CD4-positive, CD25-positive, alpha-beta regulatory T cell (primary cell): ENCODE results near the gene INSIG2. TPM values are rescaled to one million over a fixed set of nuclear protein-coding genes. Genes with fewer than 3 reads are reported as not detected.

Source experiments
- polyA plus RNA-seq, 4 donors: library from polyadenylated mRNA; unstranded; fragments of 300-500 nt; fragmentation: Illumina TruSeq; gene quantifications; one replicate each; pipeline ENCODE4 v1.2.3, GENCODE V29; 2021
- total RNA-seq: library from RNA; stranded (reverse); gene quantifications from one replicate; pipeline ENCODE4 v1.2.3, GENCODE V29; 2022

INSIG2 gene
- total and polyA plus RNA-seq, 5 donors from 2014 or later, result 11.3 to 29.2 (median 28.7) TPM

Other genes starting within 250 kb of the INSIG2 start
- gene CCDC93, start 74.4 kb upstream of the INSIG2 start, total RNA-seq, result 58.9 TPM
- 1 to 10 TPM; 4.6 to 7.9 (median 6.1) TPM for gene CCDC93, start 74.4 kb upstream of the INSIG2 start, polyA plus RNA-seq